SK-N-SH treated with all-trans-retinoic acid at 6 μM for 48 hours (cell line): ENCODE measurements around the gene ANKRA2.

Experiments
- ATAC-seq: fragments of 200-7000 bp; cut with Tn5 transposase; 3 replicates; pipeline ENCODE4 v1.9.1; 2020; ENCODE audit warnings: mild to moderate bottlenecking, moderate library complexity
- CSDC2 ChIP-seq: fragments of 250-450 bp; sonication (Bioruptor Pico); IDR thresholded peaks from 2 replicates; pipeline ENCODE4 v1.5.0; 2020; ENCODE audit warnings: mild to moderate bottlenecking, moderate library complexity
- ESRRG ChIP-seq: fragments of 250-450 bp; sonication (Bioruptor Pico); IDR thresholded peaks from 2 replicates; pipeline ENCODE4 v1.6.1; 2021; ENCODE audit warnings: mild to moderate bottlenecking
- GLIS3 ChIP-seq: fragments of 250-450 bp; sonication (Bioruptor Pico); IDR thresholded peaks from 2 replicates; pipeline ENCODE4 v1.5.0; 2020; ENCODE audit warnings: mild to moderate bottlenecking, moderate library complexity
- ISL1 ChIP-seq: fragments of 250-450 bp; sonication (Bioruptor Pico); IDR thresholded peaks from 2 replicates; pipeline ENCODE4 v2.1.2; 2022; ENCODE audit warnings: mild to moderate bottlenecking, moderate library complexity
- OSR1 ChIP-seq: fragments of 250-450 bp; sonication (Bioruptor Pico); IDR thresholded peaks from 2 replicates; pipeline ENCODE4 v1.8.0; 2022; ENCODE audit warnings: moderate library complexity, mild to moderate bottlenecking, inconsistent platforms
- PATZ1 ChIP-seq: fragments of 250-450 bp; sonication (Bioruptor Pico); IDR thresholded peaks from 2 replicates; pipeline ENCODE4 v1.8.0; 2020; ENCODE audit warnings: mild to moderate bottlenecking, moderate library complexity, borderline replicate concordance
- POU6F1 ChIP-seq: fragments of 250-450 bp; sonication (Bioruptor Pico); IDR thresholded peaks from 2 replicates; pipeline ENCODE4 v1.8.0; 2021; ENCODE audit warnings: low read depth, mild to moderate bottlenecking, moderate library complexity, borderline replicate concordance
- PPARA ChIP-seq: fragments of 250-450 bp; sonication (Bioruptor Pico); IDR thresholded peaks from 2 replicates; pipeline ENCODE4 v1.5.0; 2020; ENCODE audit warnings: mild to moderate bottlenecking, borderline replicate concordance
- RARB ChIP-seq: fragments of 250-450 bp; sonication (Bioruptor Pico); IDR thresholded peaks from 2 replicates; pipeline ENCODE4 v1.8.0; 2021; ENCODE audit warnings: mild to moderate bottlenecking, moderate library complexity
- SNAI2 ChIP-seq: fragments of 250-450 bp; sonication (Bioruptor Pico); IDR thresholded peaks from 2 replicates; pipeline ENCODE4 v1.5.0; 2020; ENCODE audit warnings: mild to moderate bottlenecking, moderate library complexity
- TCF4 ChIP-seq: fragments of 250-450 bp; sonication (Bioruptor Pico); IDR thresholded peaks from 2 replicates; pipeline ENCODE4 v1.8.0; 2021; ENCODE audit warnings: mild to moderate bottlenecking, moderate library complexity, borderline replicate concordance
- TSHZ2 ChIP-seq: fragments of 250-450 bp; sonication (Bioruptor Pico); IDR thresholded peaks from 2 replicates; pipeline ENCODE4 v1.5.0; 2020; ENCODE audit warnings: mild to moderate bottlenecking, moderate library complexity
- ZC3H10 ChIP-seq: fragments of 250-450 bp; sonication (Bioruptor Pico); IDR thresholded peaks from 2 replicates; pipeline ENCODE4 v1.5.1; 2021; ENCODE audit warnings: mild to moderate bottlenecking, moderate library complexity
- ZFP3 ChIP-seq: fragments of 250-450 bp; sonication (Bioruptor Pico); IDR thresholded peaks from 2 replicates; pipeline ENCODE4 v1.5.0; 2020; ENCODE audit warnings: mild to moderate bottlenecking, moderate library complexity
- ZNF565 ChIP-seq: fragments of 450-650 bp; formaldehyde crosslinking; conservative IDR thresholded peaks from 2 replicates; pipeline ENCODE4 v1.5.0; 2020; ENCODE audit warnings: low read depth, mild to moderate bottlenecking, moderate library complexity
- ZNF70 ChIP-seq: fragments of 450-650 bp; formaldehyde crosslinking; IDR thresholded peaks from 2 replicates; pipeline ENCODE4 v1.5.0; 2020; ENCODE audit warnings: mild to moderate bottlenecking, moderate library complexity
- ZNF8 ChIP-seq: fragments of 450-650 bp; formaldehyde crosslinking; IDR thresholded peaks from 2 replicates; pipeline ENCODE4 v1.5.0; 2020; ENCODE audit warnings: mild to moderate bottlenecking, moderate library complexity

ANKRA2 gene

GRCh38 chr5:73534011-73534644 is 31.3 kb downstream of the ANKRA2 start:
- no peak for ATAC-seq
- no peak for TF ChIP-seq ESRRG (CRISPR knock-in tag)
- TF ChIP-seq PATZ1 (CRISPR knock-in tag), result no peak
- TF ChIP-seq PPARA, result no peak
- no peak for TF ChIP-seq ZNF8 (CRISPR knock-in tag)
- no peak for TF ChIP-seq ZNF70 (CRISPR knock-in tag)
- TF ChIP-seq CSDC2 (CRISPR knock-in tag), result no peak
- TF ChIP-seq ZNF565 (CRISPR knock-in tag), result no peak
- no peak for TF ChIP-seq TCF4 (CRISPR knock-in tag)
- TF ChIP-seq ZFP3, result no peak
- TF ChIP-seq GLIS3, result no peak

GRCh38 chr5:73532195-73532594 is 33.2 kb downstream of the ANKRA2 start:
- no peak for ATAC-seq
- no peak for TF ChIP-seq CSDC2 (CRISPR knock-in tag)
- TF ChIP-seq ZC3H10 (CRISPR knock-in tag), result no peak
- no peak for TF ChIP-seq TCF4 (CRISPR knock-in tag)
- TF ChIP-seq TSHZ2 (CRISPR knock-in tag), result no peak
- no peak for TF ChIP-seq ISL1 (CRISPR knock-in tag)
- no peak for TF ChIP-seq ESRRG (CRISPR knock-in tag)
- no peak for TF ChIP-seq POU6F1 (CRISPR knock-in tag)
- TF ChIP-seq ZNF70 (CRISPR knock-in tag), result no peak
- TF ChIP-seq OSR1 (CRISPR knock-in tag), result no peak

- no peak for TF ChIP-seq ZNF70 (CRISPR knock-in tag)
- no peak for TF ChIP-seq OSR1 (CRISPR knock-in tag)
- no peak for TF ChIP-seq RARB (CRISPR knock-in tag)
- TF ChIP-seq ZC3H10 (CRISPR knock-in tag), result no peak
- TF ChIP-seq, all 23 proteins: peak for 0
- ATAC-seq, result no peak
These were observed 34.1 kb downstream of the ANKRA2 start for GRCh38 chr5:73531356-73531755.

- no peak for ATAC-seq
- TF ChIP-seq ZNF70 (CRISPR knock-in tag) (no peak), ZFP3 (no peak), SNAI2 (CRISPR knock-in tag) (no peak), GLIS3 (no peak), ZC3H10 (CRISPR knock-in tag) (no peak), TSHZ2 (CRISPR knock-in tag) (no peak), CSDC2 (CRISPR knock-in tag) (no peak), OSR1 (CRISPR knock-in tag) (no peak)
These were observed 36.4 kb downstream of the ANKRA2 start for GRCh38 chr5:73529081-73529480.
